ENCODE results near the gene CTNNA2.

Gene CTNNA2

GRCh38 chr2:79901161-79901560 is 388.3 kb downstream of the CTNNA2 start:
- ATAC-seq, result no peak
- no peak for TF ChIP-seq TCF4 (CRISPR knock-in tag; IDR thresholded peaks at IDR 0.05; ENCODE audit: borderline replicate concordance)
- TF ChIP-seq ZNF565 (CRISPR knock-in tag; conservative IDR thresholded peaks at IDR 0.05; ENCODE audit: low read depth), result no peak
- TF ChIP-seq PATZ1 (CRISPR knock-in tag; IDR thresholded peaks at IDR 0.05; ENCODE audit: borderline replicate concordance), result no peak
- TF ChIP-seq POU6F1 (CRISPR knock-in tag; IDR thresholded peaks at IDR 0.05; ENCODE audit: borderline replicate concordance, low read depth), result no peak
- no peak for TF ChIP-seq RARB (CRISPR knock-in tag; IDR thresholded peaks at IDR 0.05)
- TF ChIP-seq CSRNP3 (CRISPR knock-in tag; IDR thresholded peaks at IDR 0.05), result no peak
- no peak for TF ChIP-seq TOX (CRISPR knock-in tag; IDR thresholded peaks at IDR 0.05; ENCODE audit: borderline replicate concordance)
- no peak for TF ChIP-seq ESRRG (CRISPR knock-in tag; IDR thresholded peaks at IDR 0.05)
- TF ChIP-seq PPARA (CRISPR knock-in tag; IDR thresholded peaks at IDR 0.05; ENCODE audit: borderline replicate concordance), result no peak
- TF ChIP-seq ARNTL (CRISPR knock-in tag; IDR thresholded peaks at IDR 0.05; ENCODE audit: borderline replicate concordance, low read depth), result no peak
- TF ChIP-seq SNAI2 (CRISPR knock-in tag; IDR thresholded peaks at IDR 0.05), result no peak
- no peak for TF ChIP-seq ZC3H10 (CRISPR knock-in tag; IDR thresholded peaks at IDR 0.05)
- TF ChIP-seq TSHZ2 (CRISPR knock-in tag; IDR thresholded peaks at IDR 0.05), result no peak
- no peak for TF ChIP-seq CREB5 (CRISPR knock-in tag; IDR thresholded peaks at IDR 0.05; ENCODE audit: low read depth)

DNA sequence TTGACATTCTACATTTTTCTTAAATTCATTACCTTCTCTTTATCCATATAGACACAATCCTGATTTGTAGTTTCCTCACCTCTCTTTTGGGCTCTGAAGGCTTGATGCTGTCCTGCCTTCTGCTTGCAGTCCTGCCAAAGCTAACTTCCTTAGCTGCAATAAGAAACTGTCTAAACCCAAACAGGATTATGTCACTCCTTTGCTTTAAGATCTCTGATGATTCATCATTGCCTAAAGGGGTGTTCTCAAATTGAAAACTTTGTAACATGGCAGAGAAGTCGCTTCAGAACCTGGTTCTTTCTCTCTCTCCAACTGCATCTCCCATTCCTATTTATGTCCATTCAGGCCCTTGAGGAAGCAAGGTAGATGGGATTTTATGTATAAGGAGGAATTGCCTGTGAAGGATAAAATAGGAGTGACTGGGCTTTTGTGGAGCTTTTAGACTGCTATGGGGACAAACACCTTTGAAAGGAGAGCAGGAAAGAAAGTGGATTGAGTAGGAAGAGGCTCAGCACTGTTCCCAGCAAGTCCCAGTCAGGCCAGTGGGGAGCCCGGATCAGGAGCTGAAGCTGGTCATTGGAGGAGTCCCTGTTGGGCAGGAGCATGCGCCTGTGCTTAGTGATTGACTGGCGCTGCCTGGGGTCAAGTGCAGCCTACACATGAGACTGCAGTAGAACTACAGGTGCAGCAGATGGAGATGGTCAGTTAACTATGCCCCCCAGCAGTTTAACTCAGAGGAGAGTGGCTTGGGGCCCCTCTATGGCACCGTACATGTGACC is 390.6 kb downstream of the CTNNA2 start:
- ATAC-seq, result no peak
- TF ChIP-seq PPARA (CRISPR knock-in tag; IDR thresholded peaks at IDR 0.05; ENCODE audit: borderline replicate concordance), result no peak
- TF ChIP-seq ZC3H10 (CRISPR knock-in tag; IDR thresholded peaks at IDR 0.05), result no peak
- TF ChIP-seq SNAI2 (CRISPR knock-in tag; IDR thresholded peaks at IDR 0.05), result no peak
- TF ChIP-seq ZNF8 (CRISPR knock-in tag; IDR thresholded peaks at IDR 0.05), result no peak
- TF ChIP-seq ARNTL (CRISPR knock-in tag; IDR thresholded peaks at IDR 0.05; ENCODE audit: borderline replicate concordance, low read depth), result no peak
- no peak for TF ChIP-seq ESRRG (CRISPR knock-in tag; IDR thresholded peaks at IDR 0.05)
- no peak for TF ChIP-seq ZFP3 (CRISPR knock-in tag; IDR thresholded peaks at IDR 0.05)
- no peak for TF ChIP-seq CREB5 (CRISPR knock-in tag; IDR thresholded peaks at IDR 0.05; ENCODE audit: low read depth)
- no peak for TF ChIP-seq TSHZ2 (CRISPR knock-in tag; IDR thresholded peaks at IDR 0.05)
- TF ChIP-seq ZNF565 (CRISPR knock-in tag; conservative IDR thresholded peaks at IDR 0.05; ENCODE audit: low read depth), result no peak
- no peak for TF ChIP-seq ZFP30 (CRISPR knock-in tag; IDR thresholded peaks at IDR 0.05)
- no peak for TF ChIP-seq POU6F1 (CRISPR knock-in tag; IDR thresholded peaks at IDR 0.05; ENCODE audit: borderline replicate concordance, low read depth)
- no peak for TF ChIP-seq BACH2 (CRISPR knock-in tag; IDR thresholded peaks at IDR 0.05; ENCODE audit: borderline replicate concordance)
- TF ChIP-seq CSRNP3 (CRISPR knock-in tag; IDR thresholded peaks at IDR 0.05), result no peak
- TF ChIP-seq TOX (CRISPR knock-in tag; IDR thresholded peaks at IDR 0.05; ENCODE audit: borderline replicate concordance), result no peak
- TF ChIP-seq TCF4 (CRISPR knock-in tag; IDR thresholded peaks at IDR 0.05; ENCODE audit: borderline replicate concordance), result no peak
- no peak for TF ChIP-seq CSDC2 (CRISPR knock-in tag; IDR thresholded peaks at IDR 0.05)
